ENCODE results near the gene ZFP69. TPM values are rescaled to one million over a fixed set of nuclear protein-coding genes. Genes with fewer than 3 reads are reported as not detected.

Gene ZFP69
- total and polyA plus RNA-seq, 10 of the 15 experiments (the other 5 are each of a cell fraction or from before 2014, with no cell fraction given): 1.9 to 6.4 (median 3.7) TPM

GRCh38 chr1:40462956-40463590 is 14.0 kb upstream of the ZFP69 start:
- Histone ChIP-seq H4K20me1 (ENCODE audit: control insufficient read depth, insufficient read depth) (no peaks in the 10 kb centered on the region), H3K27me3 (replicated peaks in 1 of 2; ENCODE audit: control insufficient read depth in 2 of 2, insufficient read depth in 2 of 2, low read length in 1 of 2) (no peaks in the 10 kb centered on the region), H3K27ac (ENCODE audit: control insufficient read depth, insufficient read depth) (no peak overlapping the region), H3K9me3 (replicated peaks; ENCODE audit: control insufficient read depth, insufficient read depth, low read length) (peaks cover 61% of the 10 kb centered on the region), H2AFZ (ENCODE audit: control insufficient read depth, low read depth, low read length) (no peak overlapping the region), H3K4me3 (no peak overlapping the region), H3K9ac (ENCODE audit: control insufficient read depth, insufficient read depth, low read length) (no peak overlapping the region), H3K4me2 (ENCODE audit: control insufficient read depth, insufficient read depth) (no peak overlapping the region), H3K79me2 (ENCODE audit: control insufficient read depth, insufficient read depth, low read length) (no peaks in the 10 kb centered on the region), H3K36me3 (ENCODE audit: control insufficient read depth in 2 of 2, insufficient read depth in 2 of 2, low read length in 1 of 2) (no peaks in the 10 kb centered on the region; a peak in 2 of 4 replicates), H3K4me1 (ENCODE audit: control insufficient read depth, insufficient read depth, low read length) (no peaks in the 10 kb centered on the region)
- CTCF ChIA-PET: no interaction called here
- intact Hi-C loops (cut with micrococcal nuclease; ENCODE audit: unreplicated experiment): no loop called here
- 69% methylated on average over 3 of the region's 3 CpGs for WGBS (ENCODE audit: insufficient coverage, insufficient replicate concordance, low lambda C conversion rate, missing lambda C conversion rate)
- POLR2A ChIA-PET: no interaction called here
- no peak for FAIRE-seq
- SMC1A ChIA-PET (ENCODE audit: uncharacterized antibody, unreplicated experiment): no interaction called here
- ATAC-seq: no peak
- DNase-seq (ENCODE audit: low read depth, low spot score): no peak
- TF ChIP-seq KLF5 (IDR thresholded peaks at IDR 0.05; ENCODE audit: partially characterized antibody) (peak; percentile 96), ZNF217 (IDR thresholded peaks at IDR 0.05) (peak; percentile 74; the same call in 1 of the 2 replicates), ATF2 (IDR thresholded peaks at IDR 0.05; ENCODE audit: low read length) (no peak), POLR2A (IDR thresholded peaks at IDR 0.05; ENCODE audit: low read depth, low read length) (no peak), NR2C2 (IDR thresholded peaks at IDR 0.05; ENCODE audit: borderline replicate concordance, control insufficient read depth, insufficient read length, low read depth) (no peak), RELB (IDR thresholded peaks at IDR 0.05; ENCODE audit: low read depth) (peak; percentile 34; the same call in 1 of the 2 replicates), ZNF274 (IDR thresholded peaks at IDR 0.05; ENCODE audit: insufficient read depth, insufficient read length) (peak; percentile 99), CBX5 (IDR thresholded peaks at IDR 0.05; ENCODE audit: low read depth) (peak; percentile 100), NFXL1 (IDR thresholded peaks at IDR 0.05; ENCODE audit: borderline replicate concordance) (0 out of 2 replicates have a peak, but pooled peaks have one; percentile 59)
- RAD21 ChIA-PET (ENCODE audit: unreplicated experiment): no interaction called here
- BruUV-seq (replicated peaks): no TSS peak
- in situ Hi-C loops (cut with MboI): no loop called here

Measured in GM12878 (cell line).